ENCODE data around the gene SRRM5.
"Not testable (repeated sequence)": the region's sequence is repeated elsewhere in the genome, so short reads cannot be mapped to it uniquely, and the experiment has no call there.

Gene SRRM5

DNA sequence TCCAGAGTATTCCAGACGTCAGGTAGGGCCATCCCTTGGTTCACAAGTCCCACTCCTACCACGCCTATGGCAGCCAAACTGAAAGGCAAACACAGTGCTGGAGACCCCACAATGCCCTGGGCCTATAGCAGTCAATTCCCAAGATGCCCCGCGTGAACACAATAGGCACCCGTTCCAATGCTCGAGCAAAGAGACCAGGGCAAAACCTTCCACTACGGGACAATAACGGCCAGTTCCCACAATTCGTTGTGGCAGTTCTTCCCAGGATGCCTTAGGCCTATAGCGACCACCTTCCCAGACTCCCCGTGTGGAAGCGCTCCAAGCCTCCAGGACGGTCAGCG is 7.0 kb downstream of the SRRM5 start:
- ATAC-seq (peak; percentile 53), DNase-seq (peak; percentile 66)

DNA sequence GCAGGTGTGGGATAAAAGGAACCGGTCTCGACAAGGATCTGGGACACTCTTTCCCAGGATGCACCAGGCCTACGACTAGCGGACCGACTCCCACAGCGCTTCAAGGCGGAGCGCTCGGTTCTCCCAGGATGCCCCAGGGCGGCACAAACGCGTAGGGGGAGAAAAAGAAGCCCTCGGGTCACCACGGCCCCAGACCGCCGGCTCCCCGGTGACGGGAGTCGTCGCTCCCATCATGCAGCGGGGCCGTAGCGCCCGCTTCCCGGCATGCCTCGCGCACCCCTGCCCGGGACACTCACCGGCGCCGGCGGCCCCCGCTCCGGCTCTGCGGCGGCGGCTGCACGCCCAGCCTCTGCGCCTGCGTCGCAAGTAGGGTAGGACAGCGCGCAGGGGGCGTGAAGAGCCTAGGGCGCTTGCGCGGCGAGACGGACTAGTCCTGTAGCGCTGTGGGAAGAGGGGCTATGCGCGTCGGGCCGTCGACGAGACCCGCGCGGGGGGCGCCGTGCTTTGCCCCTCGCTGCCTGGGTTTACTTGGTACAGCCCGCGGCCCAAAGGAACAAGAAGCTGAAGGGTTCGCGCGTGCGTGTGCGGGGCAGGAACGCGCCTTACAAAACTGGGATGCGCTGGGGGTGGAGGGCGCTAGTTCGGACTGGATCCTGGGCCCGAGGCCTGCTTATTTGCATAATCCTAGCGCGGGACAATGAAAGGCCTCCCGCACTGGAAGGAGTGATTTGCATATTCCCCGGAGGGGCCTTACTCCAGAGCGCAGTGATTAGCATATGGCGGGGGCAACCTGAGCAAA is 7.6 kb downstream of the SRRM5 start, which contains the start of gene ZNF428:
TSS of gene ZNF428 (minus strand) at position 368 of the 799 bp plus-strand sequence. CDS start 5,325 bp downstream, outside the sequence.
- ATAC-seq = peak; percentile 92
- DNase-seq = peak; percentile 91

GRCh38 chr19:43620061-43621001 is 8.4 kb downstream of the SRRM5 start:
- peak; percentile 5 for ATAC-seq

GRCh38 chr19:43622070-43622469 is 10.2 kb downstream of the SRRM5 start:
- ATAC-seq (no peak), DNase-seq (no peak)

More at GRCh38 chr19:43620061-43621001, 8.4 kb downstream of the SRRM5 start:
- no peak for DNase-seq

GRCh38 chr19:43622956-43623355 is 11.1 kb downstream of the SRRM5 start:
- no peak for ATAC-seq
- DNase-seq = no peak

- DNase-seq (peak; percentile 29), ATAC-seq (no peak)
Measured at GRCh38 chr19:43623889-43624670, 12.2 kb downstream of the SRRM5 start.

- peak; percentile 90 for DNase-seq
- ATAC-seq = peak; percentile 70
Measured at GRCh38 chr19:43624933-43625332, 13.0 kb downstream of the SRRM5 start.

GRCh38 chr19:43625918-43626579 is 14.2 kb downstream of the SRRM5 start:
- ATAC-seq = no peak
- DNase-seq = peak; percentile 37

GRCh38 chr19:43626838-43627237 is 14.9 kb downstream of the SRRM5 start:
- DNase-seq (no peak), ATAC-seq (no peak)

- ATAC-seq = no peak
- DNase-seq = no peak
Measured at GRCh38 chr19:43628646-43629326, 16.9 kb downstream of the SRRM5 start.

GRCh38 chr19:43631491-43631890 is 19.6 kb downstream of the SRRM5 start:
- ATAC-seq (no peak), DNase-seq (no peak)

DNA sequence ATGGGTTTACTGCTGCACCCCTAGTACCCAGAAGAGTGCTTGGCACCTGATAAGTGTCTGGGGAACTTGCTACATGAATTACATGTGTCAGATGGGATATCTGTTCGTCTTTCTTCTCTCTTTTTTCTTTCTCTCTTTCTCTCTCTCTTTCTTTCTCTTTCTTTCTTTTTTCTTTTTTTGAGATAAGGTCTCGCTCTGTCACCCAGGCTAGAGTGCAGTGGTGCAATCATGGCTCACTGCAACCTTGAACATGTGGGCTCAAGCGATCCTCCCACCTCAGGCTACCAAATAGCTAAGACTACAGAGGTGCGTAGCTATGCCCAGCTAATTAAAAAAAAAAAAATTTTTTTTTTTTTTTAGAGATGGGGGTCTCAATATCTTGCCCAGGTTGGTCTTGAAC is 21.6 kb downstream of the SRRM5 start:
- DNase-seq (no peak), ATAC-seq (no peak)

- DNase-seq = no peak
- no peak for ATAC-seq
Measured at GRCh38 chr19:43634068-43634467, 22.2 kb downstream of the SRRM5 start.

DNA sequence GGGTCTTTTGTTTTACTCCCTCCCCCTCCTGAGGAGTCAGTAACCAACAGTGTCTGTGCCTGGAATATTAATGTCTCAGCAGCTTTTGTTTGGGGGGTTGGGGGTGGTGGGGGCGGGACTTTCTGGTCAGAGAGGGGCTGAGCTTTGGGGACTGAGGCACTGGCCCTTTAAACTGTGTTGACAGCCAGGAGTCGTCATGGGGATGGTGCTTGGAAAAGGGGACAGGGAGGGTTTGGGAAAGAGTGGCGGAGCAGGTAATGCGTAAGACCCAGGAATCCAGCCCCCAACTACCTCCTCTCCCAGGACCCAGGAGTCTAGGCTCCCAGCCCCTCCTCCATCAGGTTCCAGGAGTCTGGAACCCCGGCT is 22.6 kb downstream of the SRRM5 start:
- no peak for ATAC-seq
- DNase-seq = no peak

GRCh38 chr19:43634872-43635560 is 23.1 kb downstream of the SRRM5 start:
- no peak for DNase-seq
- no peak for ATAC-seq

DNA sequence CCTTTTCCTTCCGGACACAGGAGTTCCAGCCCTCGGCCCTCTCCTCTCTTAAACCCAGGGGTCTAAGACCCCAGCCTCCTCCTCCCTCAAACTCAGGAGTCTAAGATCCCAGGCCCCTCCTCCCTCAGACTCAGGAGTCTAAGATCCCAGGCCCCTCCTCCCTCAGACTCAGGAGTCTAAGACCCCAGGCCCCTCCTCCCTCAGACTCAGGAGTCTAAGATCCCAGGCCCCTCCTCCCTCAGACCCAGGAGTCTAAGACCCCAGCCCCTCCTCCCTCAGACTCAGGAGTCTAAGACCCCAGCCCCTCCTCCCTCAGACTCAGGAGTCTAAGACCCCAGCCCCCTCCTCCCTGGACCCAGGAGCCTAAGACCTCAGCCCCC is 23.7 kb downstream of the SRRM5 start:
- DNase-seq, ATAC-seq: not testable (repeated sequence)

DNA sequence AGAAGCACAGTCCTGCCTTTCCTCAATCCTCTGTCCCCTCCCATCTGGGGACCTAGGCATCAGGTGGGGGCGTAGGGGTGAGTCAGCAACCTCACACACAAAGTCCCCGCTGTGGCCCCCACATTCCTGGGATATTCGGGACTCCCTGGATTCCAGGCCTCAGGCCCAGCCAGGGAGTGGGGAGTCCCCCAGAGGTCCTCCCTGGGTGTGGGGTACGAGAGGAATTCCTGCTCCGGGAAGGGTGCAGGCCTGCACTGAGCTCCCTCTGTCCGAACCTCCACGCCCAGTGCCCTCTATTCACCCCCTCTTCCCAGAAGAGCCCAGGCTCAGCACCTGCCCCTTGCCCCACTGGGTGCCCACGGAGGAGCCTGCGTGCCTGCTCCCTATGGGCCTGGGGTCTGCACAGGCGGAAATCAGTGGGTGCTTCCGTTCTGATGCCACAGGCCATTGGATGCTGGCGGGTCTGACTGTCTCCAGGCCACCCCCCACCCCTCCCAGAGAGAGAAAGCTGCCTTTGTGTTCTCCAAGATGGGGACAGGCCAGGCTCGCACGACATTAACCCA is 24.3 kb downstream of the SRRM5 start:
- ATAC-seq = no peak

GRCh38 chr19:43638214-43638994 is 26.5 kb downstream of the SRRM5 start:
- DNase-seq (no peak), ATAC-seq (no peak)

More for the DNA sequence above, 24.3 kb downstream of the SRRM5 start:
- no peak for DNase-seq

DNA sequence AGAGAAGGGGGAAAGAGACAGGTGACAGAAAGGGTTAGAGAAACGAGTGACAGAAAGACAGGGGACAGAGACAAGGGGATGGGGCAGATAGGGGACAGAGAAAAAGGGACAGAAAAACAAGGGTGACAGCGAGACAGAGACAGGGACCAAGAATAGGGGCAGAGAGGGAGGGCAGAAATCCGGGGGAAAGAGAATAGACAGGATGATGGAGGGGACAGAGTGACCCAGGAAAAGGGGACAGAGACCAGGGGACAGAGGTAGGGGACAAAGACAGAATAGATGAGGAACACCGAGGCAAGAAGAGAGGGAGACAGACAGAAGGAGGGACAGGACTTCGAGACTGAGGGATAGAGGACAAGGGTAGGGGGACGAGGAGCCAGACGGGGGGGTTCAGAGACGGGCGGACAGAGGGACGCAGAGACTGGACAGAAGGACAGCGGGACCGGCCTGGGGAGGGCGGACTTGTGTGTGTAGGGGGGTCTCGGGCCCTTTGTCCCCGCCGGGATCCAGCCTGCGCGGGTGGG is 27.2 kb downstream of the SRRM5 start:
- ATAC-seq (no peak), DNase-seq (no peak)

Data from stimulated activated naive CD8-positive, alpha-beta T cell treated with anti-CD3 and anti-CD28 coated beads, Interleukin-15, Interleukin-2, amounts not matched to agents 100 U/mL and 50 U/mL, for 24 hours (primary cell).